DND-41 (cell line): ENCODE data around the gene EMC10.

Experiments used
- EZH2 ChIP-seq: IDR thresholded peaks from 3 replicates; pipeline ENCODE4 v1.6.1; 2012; ENCODE audit warnings: borderline replicate concordance, low read depth, mild to moderate bottlenecking, moderate library complexity, low read length, inconsistent platforms; ENCODE audit not compliant: severe bottlenecking
- TF ChIP-seq, protein P1 (sequence below): IDR thresholded peaks from 2 replicates; pipeline ENCODE4 v1.5.1; 2012; ENCODE audit warnings: borderline replicate concordance, low read length, moderate library complexity, mild to moderate bottlenecking; ENCODE audit not compliant: poor library complexity, severe bottlenecking; ENCODE audit errors: extremely low read depth

DNA sequence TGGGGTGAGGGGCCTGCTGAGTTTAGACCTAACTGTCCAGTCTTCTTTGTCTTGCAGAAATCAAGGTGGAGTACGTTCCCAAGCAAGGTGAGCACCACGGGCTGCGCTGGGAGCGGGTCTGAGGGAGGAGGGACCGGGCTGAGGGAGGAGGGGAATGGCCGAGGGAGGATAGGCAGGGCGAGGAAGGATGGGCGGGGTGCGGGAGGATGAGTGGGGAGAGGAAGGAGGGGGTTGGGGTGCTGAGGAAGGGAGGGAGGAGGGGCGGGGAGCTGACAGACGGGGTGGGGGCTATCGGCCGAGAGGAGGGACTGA is 25.1 kb upstream of the EMC10 start:
- TF ChIP-seq, protein P1, sequence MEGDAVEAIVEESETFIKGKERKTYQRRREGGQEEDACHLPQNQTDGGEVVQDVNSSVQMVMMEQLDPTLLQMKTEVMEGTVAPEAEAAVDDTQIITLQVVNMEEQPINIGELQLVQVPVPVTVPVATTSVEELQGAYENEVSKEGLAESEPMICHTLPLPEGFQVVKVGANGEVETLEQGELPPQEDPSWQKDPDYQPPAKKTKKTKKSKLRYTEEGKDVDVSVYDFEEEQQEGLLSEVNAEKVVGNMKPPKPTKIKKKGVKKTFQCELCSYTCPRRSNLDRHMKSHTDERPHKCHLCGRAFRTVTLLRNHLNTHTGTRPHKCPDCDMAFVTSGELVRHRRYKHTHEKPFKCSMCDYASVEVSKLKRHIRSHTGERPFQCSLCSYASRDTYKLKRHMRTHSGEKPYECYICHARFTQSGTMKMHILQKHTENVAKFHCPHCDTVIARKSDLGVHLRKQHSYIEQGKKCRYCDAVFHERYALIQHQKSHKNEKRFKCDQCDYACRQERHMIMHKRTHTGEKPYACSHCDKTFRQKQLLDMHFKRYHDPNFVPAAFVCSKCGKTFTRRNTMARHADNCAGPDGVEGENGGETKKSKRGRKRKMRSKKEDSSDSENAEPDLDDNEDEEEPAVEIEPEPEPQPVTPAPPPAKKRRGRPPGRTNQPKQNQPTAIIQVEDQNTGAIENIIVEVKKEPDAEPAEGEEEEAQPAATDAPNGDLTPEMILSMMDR, result no peak
- no peak for TF ChIP-seq EZH2
